Measurements from ENCODE around the gene ZYG11B.

DNA sequence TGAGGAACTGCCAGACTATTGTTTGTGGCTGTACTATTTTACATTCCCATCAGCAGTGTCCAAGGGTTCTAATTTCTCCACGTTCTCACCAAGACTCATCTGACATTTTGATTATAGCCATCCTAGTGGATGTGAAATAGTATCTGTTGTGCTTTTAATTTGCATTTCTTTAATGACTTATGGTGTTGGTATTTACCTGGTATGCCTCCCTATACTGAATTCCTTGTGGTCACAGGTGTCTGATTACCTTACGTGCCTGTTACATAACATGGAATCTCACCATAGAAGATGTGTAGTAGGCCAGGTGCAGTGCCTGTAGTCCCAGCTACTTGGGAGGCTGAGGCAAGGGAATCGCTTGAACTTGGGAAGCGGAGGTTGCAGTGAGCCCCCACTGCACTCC lies 129.8 kb downstream of the ZYG11B start:
- TF ChIP-seq GATA2 (IDR thresholded peaks at IDR 0.05; ENCODE audit: low read depth, low read length): no peak
- no peak for TF ChIP-seq GATA3 (IDR thresholded peaks at IDR 0.05; ENCODE audit: low read depth, low read length)
